ENCODE data around the gene NUP214.
"Not testable (repeated sequence)": the region's sequence is repeated elsewhere in the genome, so short reads cannot be mapped to it uniquely, and the experiment has no call there.

Gene NUP214

DNA sequence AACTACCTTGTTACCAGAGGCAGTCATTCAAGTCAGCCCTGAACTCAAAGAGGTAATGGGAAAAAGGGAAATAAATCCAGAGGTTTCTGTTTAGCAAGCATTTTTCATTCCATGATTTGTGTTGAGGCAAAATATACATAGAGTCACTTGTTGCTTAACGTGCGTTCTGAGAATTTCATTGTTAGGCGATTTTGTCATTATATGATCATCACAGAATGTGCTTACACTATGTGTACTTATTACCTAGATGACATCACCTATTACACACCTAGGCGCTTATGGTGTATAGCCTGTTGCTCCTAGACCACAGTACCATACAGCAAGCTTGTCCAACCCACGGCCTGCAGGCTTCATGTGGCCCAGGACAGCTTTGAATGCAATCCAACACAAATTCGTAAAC is 36.2 kb downstream of the NUP214 start:
- DNase-seq (ENCODE audit: low read depth): no peak

DNA sequence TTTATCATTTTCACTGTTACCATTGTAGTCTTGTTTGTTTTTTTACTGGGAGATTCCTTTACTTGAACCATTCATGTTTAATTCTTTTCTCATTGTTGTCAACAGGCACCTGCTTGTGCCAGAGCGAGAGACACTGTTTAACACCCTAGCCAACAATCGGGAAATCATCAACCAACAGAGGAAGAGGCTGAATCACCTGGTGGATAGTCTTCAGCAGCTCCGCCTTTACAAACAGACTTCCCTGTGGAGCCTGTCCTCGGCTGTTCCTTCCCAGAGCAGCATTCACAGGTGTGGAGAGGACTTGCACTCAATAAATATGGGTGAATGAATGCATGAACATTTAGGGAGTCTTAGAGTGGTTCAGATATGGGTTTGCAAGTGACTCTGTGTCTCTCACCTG is 37.5 kb downstream of the NUP214 start:
- no peak for DNase-seq (ENCODE audit: low read depth)

DNA sequence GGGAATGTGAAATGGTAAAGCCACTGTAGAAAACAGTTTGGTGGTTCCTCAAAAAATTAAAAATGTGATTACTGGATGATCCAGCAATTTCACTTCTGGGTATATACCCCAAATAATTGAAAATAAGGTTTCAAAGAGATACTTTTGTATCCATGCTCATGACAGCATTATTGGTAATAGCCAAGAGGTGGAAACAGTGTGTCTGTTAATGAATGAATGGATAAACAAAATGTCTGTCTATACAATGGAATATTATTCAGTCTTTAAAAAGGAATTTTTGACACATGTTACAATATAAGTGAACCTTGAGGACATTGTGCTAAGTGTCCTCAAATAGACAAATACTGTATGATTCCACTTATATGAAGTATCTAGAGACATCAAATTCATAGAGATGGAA is 40.1 kb downstream of the NUP214 start:
- no peak for DNase-seq (ENCODE audit: low read depth)

DNA sequence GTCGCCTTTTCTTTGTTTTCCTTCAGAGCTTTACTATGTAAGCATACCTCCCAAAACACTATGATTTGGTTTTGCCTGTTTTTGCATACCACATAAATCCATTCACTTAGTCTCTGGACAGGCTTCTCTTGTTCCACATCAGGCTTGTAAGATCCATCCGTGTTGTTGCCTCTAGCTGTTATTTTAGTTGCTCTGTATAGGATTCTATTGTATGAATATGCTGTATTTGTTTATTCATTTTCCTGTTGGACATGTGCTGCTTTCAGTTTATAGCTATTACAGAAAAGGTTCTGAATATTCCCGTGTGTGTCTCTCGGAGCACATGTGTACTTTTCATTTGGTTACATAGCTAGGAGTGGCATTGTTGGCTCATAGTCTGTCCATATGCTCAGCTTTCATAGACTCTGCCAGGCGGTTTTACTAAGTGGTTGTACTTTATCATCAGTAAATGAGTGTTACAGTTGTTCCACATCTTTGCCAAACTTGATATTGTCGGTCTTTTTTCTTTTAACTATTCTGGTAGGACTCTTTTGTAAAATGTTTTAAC is 41.8 kb downstream of the NUP214 start:
- no peak for DNase-seq (ENCODE audit: low read depth)

DNA sequence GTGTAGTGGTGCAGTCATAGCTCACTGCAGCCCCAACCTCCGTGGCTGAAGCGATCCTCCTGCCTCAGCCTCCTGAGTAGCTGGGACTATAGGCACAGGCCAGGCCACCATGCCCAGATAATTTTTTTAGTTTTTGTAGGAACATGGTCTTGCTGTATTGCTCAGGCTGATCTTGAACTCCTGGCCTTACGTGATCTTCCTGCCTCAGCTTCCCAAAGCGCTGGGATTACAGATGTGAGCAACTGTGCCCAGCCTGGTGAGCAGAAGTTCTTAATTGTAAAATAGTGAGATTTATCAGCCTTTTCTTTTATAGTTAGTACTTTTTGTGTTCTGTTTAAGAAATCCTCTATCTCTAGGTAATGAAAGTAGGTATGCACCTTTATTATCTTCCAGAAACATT is 42.5 kb downstream of the NUP214 start:
- no peak for DNase-seq (ENCODE audit: low read depth)

DNA sequence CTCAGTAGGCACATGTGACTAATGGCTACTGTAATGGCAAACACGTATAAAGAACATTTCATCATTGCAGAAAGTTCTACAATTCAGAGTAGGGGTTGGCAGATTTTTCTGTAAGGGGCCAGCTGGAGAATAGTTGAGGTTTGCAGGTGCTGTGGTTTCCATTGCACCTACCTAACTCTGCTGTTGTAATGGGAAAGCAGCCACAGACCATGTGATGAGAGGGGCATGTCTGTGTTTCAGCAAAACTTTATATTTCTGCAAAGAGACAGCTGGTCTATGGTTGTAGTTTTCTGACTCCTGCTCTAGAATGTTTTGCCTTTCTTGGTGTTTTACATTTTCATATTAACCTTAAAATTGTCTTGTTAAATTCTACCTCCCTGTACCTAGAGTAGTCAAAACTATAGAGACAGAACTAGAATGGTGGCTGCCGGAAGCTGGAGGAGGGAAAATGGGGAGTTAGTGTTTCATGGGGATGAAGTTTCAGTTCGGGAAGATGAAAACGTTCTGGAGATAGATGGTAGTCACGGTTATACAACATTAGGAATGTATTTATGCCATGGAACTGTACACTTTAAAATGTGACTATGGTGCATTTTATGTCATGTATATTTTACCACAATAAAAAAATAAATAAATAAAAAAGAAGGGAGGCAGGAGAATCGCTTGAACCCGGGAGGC is 44.3 kb downstream of the NUP214 start:
- DNase-seq (ENCODE audit: low read depth): no peak

DNA sequence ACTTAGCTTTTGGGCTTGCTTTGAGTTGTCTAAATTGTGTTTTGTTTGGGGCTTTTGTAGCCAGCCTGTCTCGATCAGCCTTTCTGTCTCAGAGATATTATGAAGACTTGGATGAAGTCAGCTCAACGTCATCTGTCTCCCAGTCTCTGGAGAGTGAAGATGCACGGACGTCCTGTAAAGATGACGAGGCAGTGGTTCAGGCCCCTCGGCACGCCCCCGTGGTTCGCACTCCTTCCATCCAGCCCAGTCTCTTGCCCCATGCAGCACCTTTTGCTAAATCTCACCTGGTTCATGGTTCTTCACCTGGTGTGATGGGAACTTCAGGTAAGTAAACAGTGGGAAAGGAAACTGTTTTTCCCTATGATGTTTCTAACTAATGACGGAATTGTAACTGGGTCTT is 48.6 kb downstream of the NUP214 start:
- no peak for DNase-seq (ENCODE audit: low read depth)

DNA sequence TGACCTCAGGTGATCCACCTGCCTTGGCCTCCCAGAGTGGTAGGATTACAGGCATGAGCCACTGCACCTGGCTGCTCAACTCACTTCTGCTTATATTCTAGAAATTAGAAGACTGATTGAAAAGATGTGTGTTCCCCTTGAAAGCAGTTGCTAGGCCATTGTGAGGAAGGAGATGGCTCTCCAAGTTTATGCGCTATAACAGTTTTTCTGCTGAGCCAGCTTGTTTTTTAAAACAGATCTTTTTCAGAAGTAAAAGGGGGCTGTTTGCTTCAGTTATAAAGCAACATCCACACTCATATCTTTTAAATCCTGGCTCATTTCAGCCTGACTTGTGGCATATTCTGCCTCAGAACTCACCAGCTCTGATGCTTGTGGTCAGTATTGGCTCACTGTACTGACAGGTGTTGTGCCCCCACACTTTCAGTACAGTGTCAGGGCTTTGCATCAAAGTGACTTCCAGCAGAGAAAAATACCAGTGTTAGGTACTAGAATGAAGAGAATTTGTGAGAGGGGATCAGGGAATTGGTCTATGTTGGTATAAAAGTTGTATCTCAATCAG is 49.4 kb downstream of the NUP214 start:
- no peak for DNase-seq (ENCODE audit: low read depth)

DNA sequence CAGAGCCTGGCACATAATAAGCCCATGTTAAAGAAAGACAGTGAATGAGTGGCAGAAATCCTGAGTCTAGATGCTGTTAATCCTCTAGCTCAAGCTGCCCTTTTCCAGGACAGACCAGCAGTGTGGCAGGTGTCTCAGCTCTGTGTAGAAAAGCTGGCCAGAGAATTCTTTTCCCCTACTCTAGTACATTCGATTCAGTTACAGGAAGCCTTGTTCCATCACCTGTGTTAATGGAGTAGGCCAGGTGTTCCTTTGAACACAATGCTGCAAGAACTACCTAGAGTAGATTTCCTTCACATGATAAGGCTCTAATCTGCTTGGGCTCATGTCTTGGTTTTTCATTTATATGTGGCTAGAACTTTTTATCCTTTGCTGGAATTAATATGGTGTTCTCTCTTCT is 52.5 kb downstream of the NUP214 start:
- no peak for DNase-seq (ENCODE audit: low read depth)

DNA sequence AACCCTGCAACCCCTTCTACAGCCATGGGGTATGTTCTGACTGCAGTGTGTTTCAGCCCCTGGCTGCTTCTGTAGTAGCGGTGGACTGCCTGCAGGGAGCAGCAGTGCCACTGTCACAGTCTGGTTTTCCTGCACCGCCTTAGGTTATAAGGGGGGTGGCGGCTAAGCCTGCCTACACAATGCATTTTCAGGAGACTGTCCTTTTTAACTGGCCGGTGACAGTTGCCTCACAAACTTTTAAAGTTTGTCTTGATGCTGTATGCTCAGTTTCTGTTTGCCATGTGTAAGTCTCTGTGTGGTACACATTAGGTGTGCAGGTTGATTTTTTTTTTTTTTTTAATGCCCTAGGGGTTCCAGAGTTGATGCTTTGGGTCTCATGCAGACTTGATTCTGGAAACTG is 53.0 kb downstream of the NUP214 start:
- DNase-seq (ENCODE audit: low read depth): peak; percentile 62

DNA sequence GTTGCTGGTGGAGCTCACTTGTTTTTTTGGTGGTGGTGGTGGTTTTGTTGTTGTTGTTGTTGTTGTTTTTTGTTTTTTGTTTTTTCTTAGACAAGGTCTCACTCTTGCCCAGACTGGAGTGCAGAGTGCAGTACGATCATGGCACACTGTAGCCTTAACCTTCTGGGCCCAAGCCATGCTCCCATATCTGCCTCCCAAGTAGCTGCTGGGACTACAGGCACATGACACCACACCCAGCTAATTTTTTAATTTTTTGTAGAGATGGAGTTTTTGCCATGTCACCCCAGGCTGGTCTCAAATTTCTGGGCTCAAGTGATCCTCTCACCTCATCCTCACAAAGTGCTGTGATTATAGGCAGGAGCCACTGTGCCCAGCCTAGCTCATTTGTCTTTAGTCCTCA is 53.5 kb downstream of the NUP214 start:
- no peak for DNase-seq (ENCODE audit: low read depth)

DNA sequence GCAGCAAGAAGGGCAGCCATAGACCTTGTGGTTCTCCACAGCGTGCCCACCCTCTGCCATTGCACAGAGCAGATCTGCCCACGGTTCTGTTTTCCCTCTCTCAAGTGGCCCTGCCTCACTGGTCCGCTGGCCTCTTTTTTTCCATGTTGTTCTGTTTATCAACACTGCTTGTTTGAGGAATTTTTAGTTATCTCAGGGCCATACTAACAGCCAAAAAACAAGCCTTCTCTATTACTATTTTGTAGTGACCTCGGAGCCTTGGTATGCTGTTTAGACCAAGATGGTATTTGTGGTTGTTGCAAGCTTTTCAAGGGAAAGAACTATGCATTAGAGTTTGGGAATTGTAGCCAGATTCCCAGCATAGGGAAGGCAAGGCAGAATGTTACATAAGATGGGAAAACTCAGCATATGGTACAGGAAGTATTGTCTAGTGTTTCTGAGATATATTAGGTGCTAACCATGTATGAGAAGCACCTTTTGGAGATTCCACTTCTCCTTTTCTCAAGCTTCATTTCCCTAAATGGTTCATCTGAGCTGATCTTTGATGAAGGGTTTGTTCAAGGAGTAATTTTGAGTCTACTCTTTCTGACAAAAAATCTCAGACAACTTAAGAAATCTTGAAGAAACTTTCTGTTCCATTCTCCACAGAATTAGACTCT is 54.3 kb downstream of the NUP214 start:
- no peak for DNase-seq (ENCODE audit: low read depth)

DNA sequence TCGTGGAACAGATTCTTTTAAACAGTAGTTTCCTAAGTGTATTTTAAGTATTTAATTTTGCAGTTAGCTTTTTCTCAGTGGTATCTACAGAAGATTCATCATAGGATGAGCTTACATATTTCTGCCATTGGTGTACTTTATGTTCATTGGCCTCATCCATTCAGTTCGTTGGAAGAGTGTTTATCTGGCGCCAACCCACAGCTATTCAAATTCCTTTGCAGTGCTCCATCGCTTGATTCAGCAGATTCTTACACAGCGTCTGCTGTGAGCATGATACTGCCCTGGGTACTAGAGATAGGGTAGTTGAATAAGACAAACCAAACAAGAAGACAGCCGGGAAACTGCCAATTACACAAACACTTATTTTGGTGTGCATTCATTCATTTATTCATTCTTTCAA is 55.1 kb downstream of the NUP214 start:
- no peak for DNase-seq (ENCODE audit: low read depth)

DNA sequence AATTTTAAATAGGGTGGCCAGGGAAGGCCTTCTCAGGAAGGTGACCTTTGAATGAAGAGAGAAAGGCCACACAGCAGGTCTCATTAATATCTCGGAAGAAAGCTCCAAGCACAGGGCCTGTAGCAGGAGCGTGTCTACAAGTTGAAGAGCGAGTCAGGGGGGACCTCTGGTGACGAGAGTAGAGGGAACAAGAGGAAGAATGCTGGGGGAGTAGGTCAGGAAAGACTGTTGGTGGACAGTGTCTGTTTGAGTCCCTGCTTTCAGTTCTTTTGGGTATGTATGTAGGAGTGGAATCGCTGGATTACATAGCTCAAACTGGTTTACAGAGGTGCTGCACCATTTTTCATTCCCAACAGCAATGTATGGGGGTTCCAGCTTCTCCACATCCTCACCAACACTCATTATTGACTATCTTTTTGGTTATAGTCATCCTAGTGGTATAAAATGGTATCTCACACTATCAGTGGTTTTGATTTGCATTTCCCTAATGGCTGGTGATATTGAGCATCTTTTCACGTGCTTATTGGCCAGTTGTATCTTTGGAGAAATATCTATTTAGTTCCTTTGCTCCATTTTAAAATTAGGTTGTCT is 55.8 kb downstream of the NUP214 start:
- DNase-seq (ENCODE audit: low read depth): no peak

DNA sequence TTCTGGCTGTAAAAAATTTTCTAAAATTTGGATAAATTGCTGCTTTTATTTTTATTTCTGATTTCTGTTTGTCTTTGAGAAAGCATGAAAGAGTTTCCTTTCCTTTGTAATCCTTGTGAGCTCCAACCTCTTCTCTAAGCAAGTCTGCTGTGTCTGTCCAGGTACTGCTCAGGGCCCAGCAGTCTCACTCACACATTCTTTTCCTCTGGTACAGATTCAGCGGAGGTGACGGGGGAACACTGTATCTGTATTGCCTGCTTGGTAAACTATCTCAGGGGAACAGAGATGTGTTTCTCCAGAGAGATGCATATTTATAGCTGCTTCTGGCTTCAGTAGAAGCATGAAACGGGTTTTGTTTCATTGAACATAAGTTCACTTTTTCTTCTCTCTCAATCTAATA is 60.5 kb downstream of the NUP214 start:
- no peak for DNase-seq (ENCODE audit: low read depth)

DNA sequence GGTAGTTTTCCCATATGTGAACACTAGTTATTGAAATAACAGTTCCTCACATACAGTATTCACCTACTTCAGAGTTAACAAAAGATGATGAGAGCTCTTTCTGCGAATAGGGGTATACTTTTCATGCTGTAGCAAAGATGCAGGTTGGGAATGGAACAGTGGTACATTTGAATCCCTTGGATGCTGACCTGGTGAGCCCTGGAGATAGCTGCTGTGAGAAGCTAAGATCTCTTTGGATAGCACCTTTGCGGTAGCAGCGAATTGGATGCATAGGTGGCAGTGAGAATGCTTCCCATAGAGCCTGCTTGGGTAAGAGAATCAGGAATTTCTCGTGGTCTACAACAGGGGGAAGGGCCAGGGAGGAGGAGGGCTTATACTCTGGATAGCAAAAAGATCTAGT is 61.2 kb downstream of the NUP214 start:
- no peak for DNase-seq (ENCODE audit: low read depth)

DNA sequence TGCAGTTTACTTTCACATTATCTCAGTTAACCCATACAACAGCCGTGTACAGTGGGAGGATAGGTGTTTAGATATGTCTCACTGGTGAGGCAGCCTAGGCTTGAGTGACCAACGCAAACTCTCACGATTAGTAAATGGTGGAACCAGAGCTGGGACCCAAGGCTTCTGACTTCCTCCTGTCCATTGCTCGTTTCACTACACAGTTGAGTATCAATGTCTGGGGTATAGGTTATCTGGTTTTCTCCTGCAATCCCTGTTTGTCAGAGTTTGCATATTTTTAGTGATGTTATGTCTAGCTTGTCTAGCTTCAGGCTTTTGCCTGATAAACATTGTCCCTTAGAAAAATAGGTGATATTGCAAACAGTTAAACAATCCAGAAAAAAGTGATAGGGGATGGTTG is 62.6 kb downstream of the NUP214 start:
- DNase-seq (ENCODE audit: low read depth): no peak

DNA sequence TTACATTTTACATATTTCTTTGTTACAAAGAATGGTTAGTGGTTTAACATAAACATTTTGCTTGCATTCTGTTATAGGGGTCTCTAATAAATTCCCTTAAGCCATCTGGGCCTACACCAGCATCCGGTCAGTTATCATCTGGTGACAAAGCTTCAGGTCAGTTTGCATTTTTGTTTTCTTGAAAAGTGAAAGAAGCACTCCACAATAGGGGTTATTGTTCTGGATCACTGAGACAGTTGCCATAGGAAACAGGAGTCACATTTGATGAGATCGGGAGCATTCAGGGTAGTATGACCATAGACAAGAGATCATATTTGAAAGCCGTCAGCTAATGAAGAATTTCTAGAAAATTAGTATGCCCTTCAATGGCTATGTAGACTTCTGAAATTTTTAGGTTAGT is 63.6 kb downstream of the NUP214 start:
- no peak for DNase-seq (ENCODE audit: low read depth)

DNA sequence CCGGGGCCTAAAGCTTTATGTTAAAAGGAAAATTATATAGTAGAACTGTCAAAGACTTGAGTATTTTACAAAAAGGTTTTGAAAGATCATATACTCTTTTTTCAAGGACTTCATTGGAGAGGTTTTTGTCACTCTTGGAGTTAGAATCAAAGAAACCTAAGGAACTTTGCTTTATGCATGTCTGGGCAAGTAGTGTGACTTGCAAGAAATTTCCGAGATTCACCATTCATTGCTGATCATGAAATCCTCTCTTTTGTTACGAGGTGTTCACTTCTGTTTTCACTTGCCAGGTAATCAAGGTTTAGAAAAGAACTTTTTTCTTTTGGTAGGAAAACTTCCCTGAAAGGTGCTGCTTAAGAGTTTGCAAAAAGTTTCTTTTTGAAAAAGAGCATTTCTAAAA is 64.8 kb downstream of the NUP214 start:
- DNase-seq (ENCODE audit: low read depth): no peak

DNA sequence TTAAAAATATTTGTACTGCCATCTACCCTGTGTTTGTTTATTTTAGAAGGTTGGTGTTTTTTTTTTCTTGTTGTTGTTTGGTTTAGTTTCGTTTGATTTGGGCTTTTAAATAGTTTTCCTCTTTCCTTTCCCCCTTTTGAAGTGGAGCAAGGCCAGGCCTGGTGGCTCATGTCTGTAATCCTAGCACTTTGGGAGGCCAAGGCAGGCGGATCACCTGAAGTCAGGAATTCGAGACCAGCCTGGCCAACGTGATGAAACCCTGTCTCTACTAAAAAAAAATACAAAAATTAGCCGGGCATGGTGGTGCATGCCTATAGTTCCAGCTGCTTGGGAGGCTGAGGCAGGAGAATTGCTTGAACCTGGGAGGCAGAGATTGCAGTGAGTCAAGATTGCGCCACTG is 65.6 kb downstream of the NUP214 start:
- not testable (repeated sequence) for DNase-seq (ENCODE audit: low read depth)

DNA sequence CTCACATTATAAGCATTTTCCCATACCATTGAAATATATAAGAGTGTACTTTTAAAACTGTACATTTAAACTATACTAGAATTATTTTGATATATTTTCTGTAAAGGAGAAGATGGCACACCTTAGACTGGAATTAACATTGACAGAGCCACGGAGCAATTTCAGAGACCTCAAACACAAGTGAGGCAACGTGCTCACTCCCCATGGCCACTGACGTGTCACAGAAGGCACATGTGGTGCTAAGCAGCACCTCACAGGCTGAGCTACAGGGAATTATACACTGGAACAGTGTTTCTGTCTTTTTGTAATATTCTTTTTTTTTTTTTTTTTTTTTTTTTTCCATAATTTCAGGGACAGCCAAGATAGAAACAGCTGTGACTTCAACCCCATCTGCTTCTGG is 66.5 kb downstream of the NUP214 start:
- no peak for DNase-seq (ENCODE audit: low read depth)

DNA sequence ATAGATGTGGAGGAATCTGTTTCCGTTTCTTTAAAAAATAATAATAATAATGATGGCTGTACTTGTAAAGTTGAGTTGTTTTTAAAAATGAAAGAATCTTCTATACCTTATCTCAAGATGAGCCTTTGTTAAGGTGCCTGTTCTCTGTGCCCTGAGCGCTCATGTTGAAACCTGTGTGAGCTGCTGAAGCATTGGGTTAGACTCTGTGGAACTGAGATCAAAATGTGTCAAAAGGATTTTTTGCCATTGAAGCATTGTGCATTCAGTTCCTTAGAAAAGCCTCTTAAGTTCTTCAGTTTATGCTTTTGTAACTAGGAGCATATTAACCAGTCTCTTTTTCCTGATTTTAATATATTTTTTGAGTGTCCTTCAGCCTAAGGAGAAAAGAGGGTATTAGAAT is 67.7 kb downstream of the NUP214 start:
- no peak for DNase-seq (ENCODE audit: low read depth)

DNA sequence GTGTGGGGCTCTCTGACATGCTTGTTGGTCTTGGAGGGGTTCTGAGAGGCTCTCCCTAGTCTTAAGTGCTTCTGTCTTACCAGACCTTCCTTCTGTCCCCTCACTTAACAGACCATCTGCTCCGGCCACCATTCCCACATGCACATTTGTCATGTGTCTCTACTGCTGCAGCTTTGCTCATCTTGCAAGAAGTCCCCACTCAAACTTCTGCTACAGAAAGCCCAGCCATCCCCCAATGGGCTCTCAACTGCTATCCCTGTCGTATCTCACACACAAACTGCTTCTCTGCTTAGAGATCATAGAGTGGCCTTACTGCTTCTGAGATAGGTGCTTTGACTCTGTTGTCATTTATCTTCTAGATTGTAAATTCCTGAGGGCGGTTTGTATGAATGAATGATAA is 69.4 kb downstream of the NUP214 start:
- DNase-seq (ENCODE audit: low read depth): no peak
